HFFc6 (cell line): ENCODE results near the gene ZNF385D. TPM values are rescaled to one million over a fixed set of nuclear protein-coding genes. Genes with fewer than 3 reads are reported as not detected.

Experiments
- DNase-seq: peaks from one replicate; pipeline ENCODE4 v3.0.0-alpha.2; 2018
- H3K27ac Mint-ChIP-seq: 2 replicates; pipeline ENCODE4 v1.8.0; 2020; ENCODE audit warnings: mild to moderate bottlenecking, mixed read lengths
- H3K27me3 Mint-ChIP-seq: 2 replicates; pipeline ENCODE4 v1.8.0; 2021; ENCODE audit warnings: mild to moderate bottlenecking, moderate library complexity, mixed read lengths; ENCODE audit not compliant: insufficient read depth
- H3K36me3 Mint-ChIP-seq: 2 replicates; pipeline ENCODE4 v1.8.0; 2021; ENCODE audit warnings: low read depth, mixed read lengths
- H3K4me1 Mint-ChIP-seq: 2 replicates; pipeline ENCODE4 v1.8.0; 2020; ENCODE audit warnings: low read depth, mixed read lengths
- H3K4me3 Mint-ChIP-seq: 2 replicates; pipeline ENCODE4 v1.8.0; 2020; ENCODE audit warnings: mild to moderate bottlenecking, moderate library complexity, mixed read lengths
- H3K9me3 Mint-ChIP-seq: 2 replicates; pipeline ENCODE4 v1.8.0; 2020; ENCODE audit warnings: mild to moderate bottlenecking, mixed read lengths
- CTCF ChIP-seq: fragments of 200-600 bp; sonication (generic); IDR thresholded peaks from 2 replicates; pipeline ENCODE4 v1.5.0; 2021; ENCODE audit warnings: antibody characterized with exemption, mild to moderate bottlenecking
- total RNA-seq, 6 experiments: library from RNA; stranded (reverse); fragmentation: NEBNext Ultra II Directional; extraction: Animal tissue kit (Norgen Biotek cat#: 25700); gene quantifications; 2 replicates in 1 of 6; 3 replicates in 5 of 6; pipeline ENCODE4 v1.2.3, GENCODE V29; 2021

Gene ZNF385D
- total RNA-seq, 6 experiments from 2014 or later = 3.0 to 4.8 (median 4.1) TPM

- no peak for TF ChIP-seq CTCF
- DNase-seq = no peak
- Mint-ChIP-seq H3K9me3 (no peaks in the 10 kb centered on the region), H3K27me3 (peaks cover 3% of the 10 kb centered on the region), H3K4me3 (no peak overlapping the region), H3K4me1 (no peaks in the 10 kb centered on the region), H3K27ac (no peak overlapping the region), H3K36me3 (no peaks in the 10 kb centered on the region)
Observed at GRCh38 chr3:21517184-21517583, 233.8 kb downstream of the ZNF385D start.

- Mint-ChIP-seq H3K27ac (no peak overlapping the region), H3K4me1 (no peaks in the 10 kb centered on the region), H3K36me3 (no peaks in the 10 kb centered on the region), H3K27me3 (peaks cover 3% of the 10 kb centered on the region), H3K4me3 (no peak overlapping the region), H3K9me3 (no peaks in the 10 kb centered on the region)
- DNase-seq = no peak
- no peak for TF ChIP-seq CTCF
Observed at GRCh38 chr3:21515417-21515816, 235.6 kb downstream of the ZNF385D start.

- peaks cover 2% of the 10 kb centered on the region for H3K27me3 Mint-ChIP-seq
- TF ChIP-seq CTCF = no peak
- no peaks in the 10 kb centered on the region for H3K36me3 Mint-ChIP-seq
- H3K9me3 Mint-ChIP-seq = no peaks in the 10 kb centered on the region
- DNase-seq = no peak
- H3K27ac Mint-ChIP-seq = no peak overlapping the region
- H3K4me1 Mint-ChIP-seq = peaks cover 9% of the 10 kb centered on the region
- no peak overlapping the region for H3K4me3 Mint-ChIP-seq
Observed at GRCh38 chr3:21509731-21510470, 241.1 kb downstream of the ZNF385D start.

GRCh38 chr3:21508246-21508645 lies 242.8 kb downstream of the ZNF385D start:
- no peak overlapping the region for H3K4me3 Mint-ChIP-seq

GRCh38 chr3:21505711-21506460 lies 245.1 kb downstream of the ZNF385D start:
- Mint-ChIP-seq H3K4me1 (peaks cover 9% of the 10 kb centered on the region), H3K27me3 (peaks cover 2% of the 10 kb centered on the region), H3K4me3 (no peak overlapping the region; the same call in 1 of the 2 replicates), H3K9me3 (no peaks in the 10 kb centered on the region), H3K36me3 (no peaks in the 10 kb centered on the region), H3K27ac (no peak overlapping the region; the same call in 1 of the 2 replicates)
- peak; percentile 6 for DNase-seq
- no peak for TF ChIP-seq CTCF

More at GRCh38 chr3:21508246-21508645, 242.8 kb downstream of the ZNF385D start:
- Mint-ChIP-seq H3K9me3 (no peaks in the 10 kb centered on the region), H3K36me3 (no peaks in the 10 kb centered on the region), H3K27ac (no peak overlapping the region), H3K27me3 (peaks cover 2% of the 10 kb centered on the region), H3K4me1 (peaks cover 9% of the 10 kb centered on the region)
- no peak for TF ChIP-seq CTCF
- DNase-seq = no peak
